Gastrocnemius medialis (tissue), 4 donors: Measurements from ENCODE around the gene KLF9.

Source experiments
- CTCF ChIP-seq, 5 experiments: fragments of 450-650 bp in 3 of 5; fragments of 200-600 bp in 2 of 5; sonication (generic) in 2 of 5; IDR thresholded peaks in 4 of 5; conservative IDR thresholded peaks in 1 of 5; 1 replicate in 4 of 5; 2 replicates in 1 of 5; pipeline ENCODE4 v1.5.1; 2016 to 2019; ENCODE audit warnings: antibody characterized with exemption in 5 of 5, mild to moderate bottlenecking in 3 of 5, moderate library complexity in 3 of 5
- POLR2A ChIP-seq, 2 donors: fragments of 450-650 bp; IDR thresholded peaks; one replicate each; pipeline ENCODE4 v1.6.1; 2017; ENCODE audit warnings: antibody characterized with exemption in 2 of 2, mild to moderate bottlenecking in 2 of 2, moderate library complexity in 2 of 2

GRCh38 chr9:70411930-70412831, 2.3 kb downstream of the KLF9 start:
- TF ChIP-seq CTCF (IDR thresholded peaks at IDR 0.05 in 4 of 5, conservative IDR thresholded peaks at IDR 0.05 in 1 of 5) (no peak), POLR2A (IDR thresholded peaks at IDR 0.05) (no peak)
